IMR-90 (cell line): ENCODE measurements around the gene CHST1.

ENCODE experiments used
- POLR2A ChIP-seq: IDR thresholded peaks from 2 replicates; pipeline ENCODE4 v1.6.1; 2012; ENCODE audit warnings: mild to moderate bottlenecking, low read depth, low read length
- RFX5 ChIP-seq: IDR thresholded peaks from 2 replicates; pipeline ENCODE4 v1.8.0; 2012; ENCODE audit warnings: low read depth, mild to moderate bottlenecking, low read length, moderate library complexity
- TF ChIP-seq, protein P1 (sequence below): conservative IDR thresholded peaks from 2 replicates; pipeline ENCODE4 v1.5.1; 2012; ENCODE audit warnings: mild to moderate bottlenecking, low read depth, low read length, improper control_type of control experiment

GRCh38 chr11:45664376-45665205 is 831 bp downstream of the CHST1 start:
- TF ChIP-seq POLR2A (no peak), RFX5 (no peak)
- TF ChIP-seq, protein P1, sequence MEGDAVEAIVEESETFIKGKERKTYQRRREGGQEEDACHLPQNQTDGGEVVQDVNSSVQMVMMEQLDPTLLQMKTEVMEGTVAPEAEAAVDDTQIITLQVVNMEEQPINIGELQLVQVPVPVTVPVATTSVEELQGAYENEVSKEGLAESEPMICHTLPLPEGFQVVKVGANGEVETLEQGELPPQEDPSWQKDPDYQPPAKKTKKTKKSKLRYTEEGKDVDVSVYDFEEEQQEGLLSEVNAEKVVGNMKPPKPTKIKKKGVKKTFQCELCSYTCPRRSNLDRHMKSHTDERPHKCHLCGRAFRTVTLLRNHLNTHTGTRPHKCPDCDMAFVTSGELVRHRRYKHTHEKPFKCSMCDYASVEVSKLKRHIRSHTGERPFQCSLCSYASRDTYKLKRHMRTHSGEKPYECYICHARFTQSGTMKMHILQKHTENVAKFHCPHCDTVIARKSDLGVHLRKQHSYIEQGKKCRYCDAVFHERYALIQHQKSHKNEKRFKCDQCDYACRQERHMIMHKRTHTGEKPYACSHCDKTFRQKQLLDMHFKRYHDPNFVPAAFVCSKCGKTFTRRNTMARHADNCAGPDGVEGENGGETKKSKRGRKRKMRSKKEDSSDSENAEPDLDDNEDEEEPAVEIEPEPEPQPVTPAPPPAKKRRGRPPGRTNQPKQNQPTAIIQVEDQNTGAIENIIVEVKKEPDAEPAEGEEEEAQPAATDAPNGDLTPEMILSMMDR = no peak
